Neural cell (in vitro differentiated cells): ENCODE data around the gene ARL6IP6.

Experiments used
- EZH2 ChIP-seq: fragments of 200-600, 300-800 bp; shearing (Covaris generic), sonication (generic); IDR thresholded peaks from 2 replicates; pipeline ENCODE4 v1.6.1; 2014; ENCODE audit warnings: antibody characterized with exemption, low read length, borderline replicate concordance, mild to moderate bottlenecking; ENCODE audit not compliant: insufficient read depth, poor library complexity, severe bottlenecking
- TF ChIP-seq, protein P1 (sequence below): fragments of 450-650 bp; IDR thresholded peaks from 2 replicates; pipeline ENCODE4 v1.5.1; 2014; ENCODE audit warnings: antibody characterized with exemption, mild to moderate bottlenecking, moderate library complexity; ENCODE audit not compliant: poor library complexity, severe bottlenecking
- TF ChIP-seq, protein P2 (sequence below): IDR thresholded peaks from 2 replicates; pipeline ENCODE4 v1.6.1; 2012; ENCODE audit warnings: borderline replicate concordance

DNA sequence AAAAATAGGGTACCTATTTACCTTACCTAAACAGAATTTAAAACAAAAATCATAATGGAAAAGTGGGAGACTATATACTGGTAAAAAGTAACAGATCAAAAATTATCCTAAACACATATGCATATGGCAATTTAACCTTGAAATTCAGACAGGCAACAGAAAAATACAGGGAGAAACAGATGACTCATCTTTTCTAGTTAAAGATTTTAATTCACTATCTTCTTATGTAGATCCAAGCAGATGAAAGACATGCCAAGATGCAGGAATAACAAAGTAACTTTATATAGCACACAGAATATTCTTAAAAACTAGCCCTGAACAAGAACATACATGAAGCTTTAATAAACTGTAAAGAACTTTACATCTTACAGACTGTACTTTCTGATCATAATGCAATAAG lies 32.1 kb upstream of the ARL6IP6 start:
- TF ChIP-seq, protein P1, sequence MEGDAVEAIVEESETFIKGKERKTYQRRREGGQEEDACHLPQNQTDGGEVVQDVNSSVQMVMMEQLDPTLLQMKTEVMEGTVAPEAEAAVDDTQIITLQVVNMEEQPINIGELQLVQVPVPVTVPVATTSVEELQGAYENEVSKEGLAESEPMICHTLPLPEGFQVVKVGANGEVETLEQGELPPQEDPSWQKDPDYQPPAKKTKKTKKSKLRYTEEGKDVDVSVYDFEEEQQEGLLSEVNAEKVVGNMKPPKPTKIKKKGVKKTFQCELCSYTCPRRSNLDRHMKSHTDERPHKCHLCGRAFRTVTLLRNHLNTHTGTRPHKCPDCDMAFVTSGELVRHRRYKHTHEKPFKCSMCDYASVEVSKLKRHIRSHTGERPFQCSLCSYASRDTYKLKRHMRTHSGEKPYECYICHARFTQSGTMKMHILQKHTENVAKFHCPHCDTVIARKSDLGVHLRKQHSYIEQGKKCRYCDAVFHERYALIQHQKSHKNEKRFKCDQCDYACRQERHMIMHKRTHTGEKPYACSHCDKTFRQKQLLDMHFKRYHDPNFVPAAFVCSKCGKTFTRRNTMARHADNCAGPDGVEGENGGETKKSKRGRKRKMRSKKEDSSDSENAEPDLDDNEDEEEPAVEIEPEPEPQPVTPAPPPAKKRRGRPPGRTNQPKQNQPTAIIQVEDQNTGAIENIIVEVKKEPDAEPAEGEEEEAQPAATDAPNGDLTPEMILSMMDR: no peak
- no peak for TF ChIP-seq EZH2
- TF ChIP-seq, protein P2, sequence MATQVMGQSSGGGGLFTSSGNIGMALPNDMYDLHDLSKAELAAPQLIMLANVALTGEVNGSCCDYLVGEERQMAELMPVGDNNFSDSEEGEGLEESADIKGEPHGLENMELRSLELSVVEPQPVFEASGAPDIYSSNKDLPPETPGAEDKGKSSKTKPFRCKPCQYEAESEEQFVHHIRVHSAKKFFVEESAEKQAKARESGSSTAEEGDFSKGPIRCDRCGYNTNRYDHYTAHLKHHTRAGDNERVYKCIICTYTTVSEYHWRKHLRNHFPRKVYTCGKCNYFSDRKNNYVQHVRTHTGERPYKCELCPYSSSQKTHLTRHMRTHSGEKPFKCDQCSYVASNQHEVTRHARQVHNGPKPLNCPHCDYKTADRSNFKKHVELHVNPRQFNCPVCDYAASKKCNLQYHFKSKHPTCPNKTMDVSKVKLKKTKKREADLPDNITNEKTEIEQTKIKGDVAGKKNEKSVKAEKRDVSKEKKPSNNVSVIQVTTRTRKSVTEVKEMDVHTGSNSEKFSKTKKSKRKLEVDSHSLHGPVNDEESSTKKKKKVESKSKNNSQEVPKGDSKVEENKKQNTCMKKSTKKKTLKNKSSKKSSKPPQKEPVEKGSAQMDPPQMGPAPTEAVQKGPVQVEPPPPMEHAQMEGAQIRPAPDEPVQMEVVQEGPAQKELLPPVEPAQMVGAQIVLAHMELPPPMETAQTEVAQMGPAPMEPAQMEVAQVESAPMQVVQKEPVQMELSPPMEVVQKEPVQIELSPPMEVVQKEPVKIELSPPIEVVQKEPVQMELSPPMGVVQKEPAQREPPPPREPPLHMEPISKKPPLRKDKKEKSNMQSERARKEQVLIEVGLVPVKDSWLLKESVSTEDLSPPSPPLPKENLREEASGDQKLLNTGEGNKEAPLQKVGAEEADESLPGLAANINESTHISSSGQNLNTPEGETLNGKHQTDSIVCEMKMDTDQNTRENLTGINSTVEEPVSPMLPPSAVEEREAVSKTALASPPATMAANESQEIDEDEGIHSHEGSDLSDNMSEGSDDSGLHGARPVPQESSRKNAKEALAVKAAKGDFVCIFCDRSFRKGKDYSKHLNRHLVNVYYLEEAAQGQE: no peak
